ENCODE data around the gene ERFE. TPM values are rescaled to one million over a fixed set of nuclear protein-coding genes. Genes with fewer than 3 reads are reported as not detected.

Gene ERFE
- total RNA-seq, 4 donors from 2014 or later: 0.35 to 0.94 (median 0.74) TPM; not detected in 1

DNA sequence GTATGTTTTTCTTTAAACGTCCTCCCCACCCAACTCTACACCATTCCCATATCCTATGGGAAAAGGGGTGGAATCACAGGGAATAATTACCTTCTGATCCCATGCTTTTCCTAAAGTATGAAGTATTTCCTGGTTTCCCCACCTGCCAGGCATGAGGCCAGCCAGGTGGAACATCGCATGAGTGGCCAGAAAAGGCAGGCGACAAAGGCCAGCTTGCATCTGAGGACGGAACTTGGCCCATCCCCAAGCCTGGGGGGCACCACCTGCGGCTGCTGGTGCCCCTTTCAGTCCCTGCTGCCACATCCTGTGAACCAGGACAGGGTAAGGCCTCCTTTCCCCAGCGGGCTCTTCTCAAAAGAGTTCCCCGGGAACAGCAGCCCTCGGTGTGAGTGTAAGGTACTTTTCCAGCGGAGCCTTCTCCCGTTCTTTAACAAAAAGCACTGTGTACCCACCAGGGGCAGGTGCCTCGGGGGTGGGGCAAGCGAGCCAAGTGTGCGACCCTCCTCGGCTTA is 1.2 kb upstream of the ERFE start:
- Histone ChIP-seq H3K27ac (no peak overlapping the region), H3K9me3 (no peaks in the 10 kb centered on the region), H3K4me3 (no peak overlapping the region), H3K4me1 (peaks cover 0 to 33% (median 5%) of the 10 kb centered on the region in 3 donors), H3K36me3 (no peaks in the 10 kb centered on the region), H3K27me3 (peaks cover 49% of the 10 kb centered on the region)
- TF ChIP-seq POLR2AphosphoS5 (IDR thresholded peaks at IDR 0.05) (no peak), POLR2A (IDR thresholded peaks at IDR 0.05) (no peak), EP300 (IDR thresholded peaks at IDR 0.05) (no peak)
- TF ChIP-seq, protein P1, sequence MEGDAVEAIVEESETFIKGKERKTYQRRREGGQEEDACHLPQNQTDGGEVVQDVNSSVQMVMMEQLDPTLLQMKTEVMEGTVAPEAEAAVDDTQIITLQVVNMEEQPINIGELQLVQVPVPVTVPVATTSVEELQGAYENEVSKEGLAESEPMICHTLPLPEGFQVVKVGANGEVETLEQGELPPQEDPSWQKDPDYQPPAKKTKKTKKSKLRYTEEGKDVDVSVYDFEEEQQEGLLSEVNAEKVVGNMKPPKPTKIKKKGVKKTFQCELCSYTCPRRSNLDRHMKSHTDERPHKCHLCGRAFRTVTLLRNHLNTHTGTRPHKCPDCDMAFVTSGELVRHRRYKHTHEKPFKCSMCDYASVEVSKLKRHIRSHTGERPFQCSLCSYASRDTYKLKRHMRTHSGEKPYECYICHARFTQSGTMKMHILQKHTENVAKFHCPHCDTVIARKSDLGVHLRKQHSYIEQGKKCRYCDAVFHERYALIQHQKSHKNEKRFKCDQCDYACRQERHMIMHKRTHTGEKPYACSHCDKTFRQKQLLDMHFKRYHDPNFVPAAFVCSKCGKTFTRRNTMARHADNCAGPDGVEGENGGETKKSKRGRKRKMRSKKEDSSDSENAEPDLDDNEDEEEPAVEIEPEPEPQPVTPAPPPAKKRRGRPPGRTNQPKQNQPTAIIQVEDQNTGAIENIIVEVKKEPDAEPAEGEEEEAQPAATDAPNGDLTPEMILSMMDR (IDR thresholded peaks at IDR 0.05): no peak
- WGBS, 2 donors (ENCODE audit: low coverage in 1 of 2): 86 to 90% methylated on average over 4 to 7 of the region's 14 CpGs
- ATAC-seq: no peak

DNA sequence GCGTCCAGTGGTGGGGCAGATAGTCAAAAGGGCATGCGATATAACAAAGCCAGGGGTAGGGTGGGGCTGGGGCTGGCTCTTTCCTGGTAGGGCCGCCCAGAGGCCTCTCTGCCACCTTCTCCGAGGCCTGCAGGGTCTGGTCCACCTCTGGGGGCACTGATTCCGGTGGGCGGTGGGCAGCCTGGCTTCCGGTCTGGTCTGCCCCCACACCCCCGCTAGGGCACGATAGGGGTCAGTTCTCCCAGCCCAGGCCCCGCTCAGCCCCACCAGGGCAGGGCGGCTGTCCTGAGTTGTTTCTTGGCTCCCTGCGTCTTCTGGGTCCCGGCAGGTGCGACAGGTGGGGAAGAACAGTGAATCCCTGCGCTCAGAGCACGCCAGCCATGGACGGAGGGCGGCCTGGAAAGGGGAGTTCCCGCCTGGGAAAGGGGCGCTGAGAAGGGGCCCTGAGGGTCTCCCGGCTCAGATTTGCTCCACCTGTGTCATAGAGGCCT is 707 bp upstream of the ERFE start:
- ATAC-seq: no peak
- 65% methylated on average over 8 of the region's 21 CpGs; no CpG with 5 or more reads in 1 of the 2 donors for WGBS, 2 donors (ENCODE audit: low coverage in 1 of 2)
- Histone ChIP-seq H3K27ac (no peak overlapping the region), H3K36me3 (no peaks in the 10 kb centered on the region), H3K9me3 (no peaks in the 10 kb centered on the region), H3K4me3 (no peak overlapping the region), H3K27me3 (peaks cover 54% of the 10 kb centered on the region), H3K4me1 (peaks cover 0 to 30% (median 5%) of the 10 kb centered on the region in 3 donors)
- TF ChIP-seq POLR2A (IDR thresholded peaks at IDR 0.05) (no peak), EP300 (IDR thresholded peaks at IDR 0.05) (no peak), POLR2AphosphoS5 (IDR thresholded peaks at IDR 0.05) (no peak)
- TF ChIP-seq, protein P1 (IDR thresholded peaks at IDR 0.05): no peak

DNA sequence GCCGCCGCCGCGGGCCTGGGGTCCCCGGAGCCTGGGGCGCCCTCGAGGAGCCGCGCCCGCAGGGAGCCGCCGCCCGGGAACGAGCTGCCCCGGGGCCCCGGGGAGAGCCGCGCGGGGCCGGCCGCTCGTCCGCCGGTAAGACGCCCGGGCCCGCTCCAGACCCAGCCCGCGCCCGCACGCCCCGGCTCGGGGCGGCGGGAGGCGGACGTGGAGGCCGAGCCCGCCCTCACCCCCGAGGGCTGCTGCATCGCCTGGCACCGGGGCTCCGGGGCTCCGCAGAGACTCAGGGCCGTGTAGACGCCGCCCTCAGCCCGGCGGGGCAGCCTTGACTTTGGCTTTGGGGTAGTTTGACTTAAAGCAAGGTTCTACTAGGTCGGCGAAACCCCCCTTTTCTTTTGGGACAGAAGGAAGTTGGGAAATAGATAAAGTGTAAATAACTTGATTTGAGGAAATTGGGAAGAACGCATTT is 335 bp downstream of the ERFE start:
- ATAC-seq: peak; percentile 16
- WGBS, 2 donors (ENCODE audit: low coverage in 1 of 2): 30 to 35% methylated on average over 1 to 3 of the region's 52 CpGs
- H3K27ac ChIP-seq: no peak overlapping the region
- no peaks in the 10 kb centered on the region for H3K36me3 ChIP-seq
- H3K9me3 ChIP-seq: no peaks in the 10 kb centered on the region
- peak overlapping the region in 1 of 2 donors; percentile 42 for H3K4me3 ChIP-seq
- H3K4me1 ChIP-seq: peaks cover 0 to 38% (median 9%) of the 10 kb centered on the region in 3 donors
- no peak for TF ChIP-seq EP300 (IDR thresholded peaks at IDR 0.05)
- TF ChIP-seq POLR2AphosphoS5 (IDR thresholded peaks at IDR 0.05): no peak
- TF ChIP-seq, protein P1 (IDR thresholded peaks at IDR 0.05): no peak
- no peak for TF ChIP-seq POLR2A (IDR thresholded peaks at IDR 0.05)
- H3K27me3 ChIP-seq: peaks cover 65% of the 10 kb centered on the region

DNA sequence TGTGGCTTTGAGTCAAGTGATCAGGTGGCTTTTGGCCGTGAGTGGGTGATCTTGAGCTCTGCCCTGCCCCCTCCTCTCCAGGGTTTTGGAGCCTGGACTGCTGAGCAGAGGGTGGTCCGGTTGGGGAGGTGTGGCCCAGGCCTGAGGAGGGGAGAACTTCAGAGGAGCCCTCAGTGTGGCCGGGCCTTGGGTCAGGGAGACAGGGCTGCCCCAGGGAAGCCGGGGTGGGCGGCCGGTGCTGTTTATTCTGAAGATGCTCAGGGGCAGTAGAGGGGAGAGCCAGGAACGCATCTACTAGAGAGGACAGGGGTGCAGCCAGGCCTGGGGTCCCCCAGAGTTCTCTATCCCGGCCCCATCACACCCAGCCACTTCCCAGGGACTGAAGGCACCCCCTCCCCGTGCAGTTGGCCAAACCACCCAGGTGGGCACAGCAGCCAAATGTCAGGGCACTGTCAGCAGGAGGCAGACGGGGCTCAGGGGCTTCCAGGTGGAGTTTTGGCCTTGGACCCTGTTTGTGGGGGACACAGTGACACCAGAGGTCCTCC is 963 bp downstream of the ERFE start:
- H3K27me3 ChIP-seq: peaks cover 68% of the 10 kb centered on the region
- WGBS, 2 donors (ENCODE audit: low coverage in 1 of 2): 50 to 55% methylated on average over 1 to 3 of the region's 10 CpGs

More for the DNA sequence above, 963 bp downstream of the ERFE start:
- TF ChIP-seq EP300 (IDR thresholded peaks at IDR 0.05) (no peak), POLR2A (IDR thresholded peaks at IDR 0.05) (no peak), POLR2AphosphoS5 (IDR thresholded peaks at IDR 0.05) (no peak)
- TF ChIP-seq, protein P1 (IDR thresholded peaks at IDR 0.05): no peak
- ATAC-seq: no peak
- Histone ChIP-seq H3K4me3 (no peak overlapping the region), H3K9me3 (no peaks in the 10 kb centered on the region), H3K36me3 (no peaks in the 10 kb centered on the region), H3K4me1 (peaks cover 0 to 40% (median 9%) of the 10 kb centered on the region in 3 donors), H3K27ac (no peak overlapping the region)

Data from gastroesophageal sphincter (tissue), 4 donors.